ENCODE results near the gene TJP2.
"Not testable (repeated sequence)": the region's sequence is repeated elsewhere in the genome, so short reads cannot be mapped to it uniquely, and the experiment has no call there.

Gene TJP2

GRCh38 chr9:69292078-69292477, 118.0 kb downstream of the TJP2 start:
- DNase-seq (ENCODE audit: low read depth in 2 of 2), result no peak

GRCh38 chr9:69293156-69293555, 119.1 kb downstream of the TJP2 start:
- no peak for DNase-seq (ENCODE audit: low read depth in 2 of 2)

- no peak for DNase-seq (ENCODE audit: low read depth in 2 of 2)
Observed at GRCh38 chr9:69295872-69296552, 121.9 kb downstream of the TJP2 start.

- DNase-seq (ENCODE audit: low read depth in 2 of 2), result no peak
Observed at GRCh38 chr9:69297300-69297980, 123.4 kb downstream of the TJP2 start.

GRCh38 chr9:69299315-69299714, 125.2 kb downstream of the TJP2 start:
- no peak for DNase-seq (ENCODE audit: low read depth in 2 of 2)

- no peak for DNase-seq (ENCODE audit: low read depth in 2 of 2)
Observed at GRCh38 chr9:69299826-69300225, 125.7 kb downstream of the TJP2 start.

GRCh38 chr9:69303331-69303730, 129.3 kb downstream of the TJP2 start:
- no peak for DNase-seq (ENCODE audit: low read depth in 2 of 2)

GRCh38 chr9:69306895-69307445, 132.9 kb downstream of the TJP2 start:
- not testable (repeated sequence) for DNase-seq (ENCODE audit: low read depth in 2 of 2)

- no peak for DNase-seq (ENCODE audit: low read depth in 2 of 2)
Observed at GRCh38 chr9:69307446-69308205, 133.5 kb downstream of the TJP2 start.

- DNase-seq (ENCODE audit: low read depth in 2 of 2), result no peak
Observed at GRCh38 chr9:69308206-69308931, 134.3 kb downstream of the TJP2 start.

GRCh38 chr9:69313175-69313574, 139.1 kb downstream of the TJP2 start:
- DNase-seq (ENCODE audit: low read depth in 2 of 2), result no peak

- no peak for DNase-seq (ENCODE audit: low read depth in 2 of 2)
Observed at GRCh38 chr9:69314547-69314946, 140.5 kb downstream of the TJP2 start.

- no peak for DNase-seq (ENCODE audit: low read depth in 2 of 2)
Observed at GRCh38 chr9:69317081-69317480, 143.0 kb downstream of the TJP2 start.

GRCh38 chr9:69317894-69318293, 143.8 kb downstream of the TJP2 start:
- peak in 1 of 2 donors; percentile 30 for DNase-seq (ENCODE audit: low read depth in 2 of 2)

- DNase-seq (ENCODE audit: low read depth in 2 of 2), result no peak
Observed at GRCh38 chr9:69319324-69320025, 145.4 kb downstream of the TJP2 start.

GRCh38 chr9:69322256-69322655, 148.2 kb downstream of the TJP2 start:
- no peak for DNase-seq (ENCODE audit: low read depth in 2 of 2)

GRCh38 chr9:69323861-69324260, 149.8 kb downstream of the TJP2 start:
- no peak for DNase-seq (ENCODE audit: low read depth in 2 of 2)

Data from stimulated activated CD8-positive, alpha-beta memory T cell treated with anti-CD3 and anti-CD28 coated beads, Interleukin-2, amount 100 ng/mL, for 48 hours (primary cell).